Measurements from ENCODE around the gene F7.

DNA sequence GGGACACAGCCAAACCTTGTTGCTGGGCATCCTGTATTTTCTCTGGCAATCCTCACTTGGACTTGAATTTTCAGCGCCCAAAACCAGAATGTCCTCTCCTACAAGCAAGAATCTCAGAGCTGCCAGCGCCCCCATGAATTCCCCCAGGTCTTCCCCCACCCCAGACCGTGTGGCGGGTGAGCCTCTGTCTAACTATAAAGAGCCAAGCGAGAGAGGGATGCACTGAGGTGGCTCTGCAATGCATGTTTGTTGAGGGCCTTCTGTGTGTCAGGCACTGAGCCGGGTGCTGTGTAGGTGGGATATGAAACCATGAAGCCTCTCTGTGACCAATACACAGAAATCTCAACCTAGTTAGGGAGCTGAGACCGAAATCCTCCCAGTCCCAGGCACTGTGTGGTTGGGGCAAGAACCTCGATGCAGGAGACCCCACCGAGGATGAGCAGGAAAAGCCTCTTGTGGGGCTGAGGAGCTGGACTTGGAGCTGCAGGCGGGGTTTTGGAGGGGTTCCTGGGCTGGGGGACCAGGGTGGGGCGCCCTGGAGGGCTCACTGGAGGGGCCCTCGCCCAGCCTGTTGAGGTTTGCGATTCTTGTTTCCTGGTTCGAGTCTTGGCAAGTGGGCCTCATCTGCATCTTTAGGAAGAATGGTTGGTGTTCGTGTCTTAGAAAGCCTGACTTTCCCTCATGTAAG, 40.5 kb downstream of the F7 start:
- TF ChIP-seq CTCF (IDR thresholded peaks at IDR 0.05) (no peak), POLR2A (IDR thresholded peaks at IDR 0.05) (no peak)
